IMR-90 (cell line): ENCODE results near the gene CLDN25. TPM values are rescaled to one million over a fixed set of nuclear protein-coding genes. Genes with fewer than 3 reads are reported as not detected.

Experiments used
- microRNA-seq, 2 experiments: library from miRNA; stranded (forward) in 1 of 2; unstranded in 1 of 2; fragments of 10-50 nt in 1 of 2; fragments of <30 nt in 1 of 2; gene quantifications in 1 of 2; microRNA quantifications in 1 of 2; one replicate each; pipeline versions ENCODE3 to v1.1.0; 2013 to 2020; ENCODE audit not compliant: insufficient read depth in 1 of 2, insufficient read length in 1 of 2, unreplicated experiment in 1 of 2
- polyA plus RNA-seq, 3 experiments: library from polyadenylated mRNA; depleted of rRNA; stranded (reverse); fragments of >200 nt; gene quantifications; 2 replicates each; pipeline ENCODE4 v1.2.3, GENCODE V29; 2012; ENCODE audit warnings: low replicate concordance in 1 of 3
- small RNA-seq, 5 experiments: library from RNA; depleted of rRNA; stranded (forward); fragments of <200 nt; gene quantifications; one replicate each; pipeline ENCODE3, GENCODE V24; 2012
- total RNA-seq: library from RNA; depleted of rRNA; stranded (reverse); fragments of >200 nt; gene quantifications from 2 replicates; pipeline ENCODE4 v1.2.3, GENCODE V29; 2012; rRNA removed

Gene CLDN25
- total and polyA plus RNA-seq, 2 of the 4 experiments (the other 2 are of a cell fraction), result not detected

Small RNA genes within 50 kb of the gene (microRNA-seq; reads per million reads assigned to microRNA genes)
- gene LRRC37A13P (ENCODE audit: insufficient read depth, insufficient read length) (not detected), gene RPS29P19 (ENCODE audit: insufficient read depth, insufficient read length) (not detected)

Small RNA genes within 50 kb of the gene (small RNA-seq; reads per million reads assigned to genes)
- gene LRRC37A13P, result 0 reads per million in 5 experiments
- gene RPS29P19, result 0 reads per million in 5 experiments

Other genes starting within 250 kb of the CLDN25 start
- gene TMPRSS5, start 73.5 kb upstream of the CLDN25 start, total RNA-seq, result under 0.01 TPM in 1 of 2 replicates, not detected in the other
- gene TMPRSS5, start 73.5 kb upstream of the CLDN25 start, polyA plus RNA-seq (2012; rRNA removed), result 0.07 and 0.24 TPM in 2 replicates
- 30.6 and 33.3 TPM in 2 replicates for gene ZW10, start 6.1 kb upstream of the CLDN25 start, total RNA-seq
- gene ZW10, start 6.1 kb upstream of the CLDN25 start, polyA plus RNA-seq (2012; rRNA removed), result 8.0 and 10.3 TPM in 2 replicates
- 24.7 and 36.0 TPM in 2 replicates for gene USP28, start 95.8 kb downstream of the CLDN25 start, total RNA-seq
- 14.5 and 17.0 TPM in 2 replicates for gene USP28, start 95.8 kb downstream of the CLDN25 start, polyA plus RNA-seq (2012; rRNA removed)
- not detected in 2 replicates for gene HTR3B, start 125.0 kb downstream of the CLDN25 start, total RNA-seq
- gene HTR3B, start 125.0 kb downstream of the CLDN25 start, polyA plus RNA-seq (2012; rRNA removed), result not detected in 2 replicates
- gene HTR3A, start 195.3 kb downstream of the CLDN25 start, total RNA-seq, result not detected in 2 replicates
- not detected in 2 replicates for gene HTR3A, start 195.3 kb downstream of the CLDN25 start, polyA plus RNA-seq (2012; rRNA removed)